Naive B cell (primary cell): ENCODE results near the gene KLRK1. TPM values are rescaled to one million over a fixed set of nuclear protein-coding genes. Genes with fewer than 3 reads are reported as not detected.
"Not testable (repeated sequence)": the region's sequence is repeated elsewhere in the genome, so short reads cannot be mapped to it uniquely, and the experiment has no call there.

Experiments
- ATAC-seq, 2 donors: fragments of 150-1000 bp; cut with Tn5 transposase; 2 replicates each; pipeline ENCODE4 v1.10.0; 2021; ENCODE audit warnings: low read depth in 2 of 2, mild to moderate bottlenecking in 2 of 2, moderate library complexity in 2 of 2
- DNase-seq: peaks from one replicate; pipeline ENCODE4 v3.0.0; 2022
- H3K27ac Mint-ChIP-seq, 6 donors: one replicate each; pipeline ENCODE4 v1.8.0; 2020 to 2022; ENCODE audit warnings: mild to moderate bottlenecking in 6 of 6, mixed read lengths in 6 of 6, moderate library complexity in 5 of 6, inconsistent platforms in 2 of 6
- H3K27me3 Mint-ChIP-seq, 3 donors: one replicate each; pipeline ENCODE4 v1.8.0; 2021 to 2022; ENCODE audit warnings: mixed read lengths in 3 of 3, mild to moderate bottlenecking in 1 of 3
- H3K36me3 Mint-ChIP-seq, 2 donors: one replicate each; pipeline ENCODE4 v1.8.0; 2020 to 2022; ENCODE audit warnings: mixed read lengths in 2 of 2, inconsistent platforms in 1 of 2, mild to moderate bottlenecking in 1 of 2
- H3K4me1 Mint-ChIP-seq, 3 donors: one replicate each; pipeline ENCODE4 v1.8.0; 2020 to 2022; ENCODE audit warnings: mixed read lengths in 3 of 3, inconsistent platforms in 1 of 3, mild to moderate bottlenecking in 1 of 3, moderate library complexity in 1 of 3
- H3K4me3 Mint-ChIP-seq, 8 donors: one replicate each; pipeline ENCODE4 v1.8.0; 2020 to 2022; ENCODE audit warnings: mild to moderate bottlenecking in 8 of 8, mixed read lengths in 8 of 8, moderate library complexity in 8 of 8, inconsistent platforms in 2 of 8
- H3K9me3 Mint-ChIP-seq, 7 donors: one replicate each; pipeline ENCODE4 v1.8.0; 2020 to 2022; ENCODE audit warnings: mixed read lengths in 7 of 7, mild to moderate bottlenecking in 5 of 7, inconsistent platforms in 2 of 7, moderate library complexity in 1 of 7
- polyA plus RNA-seq, 6 donors: library from polyadenylated mRNA; unstranded; fragments of 300-500 nt; fragmentation: Illumina TruSeq; gene quantifications; one replicate each; pipeline ENCODE4 v1.2.3, GENCODE V29; 2021; ENCODE audit warnings: low read depth in 6 of 6

Gene KLRK1
- polyA plus RNA-seq, 6 donors from 2014 or later = 3.3 to 56.7 (median 35.3) TPM

- H3K9me3 Mint-ChIP-seq = peaks cover 0 to 7% (median 4%) of the 10 kb centered on the region in 7 donors
- peaks cover 0 to 5% of the 10 kb centered on the region in 2 donors for H3K36me3 Mint-ChIP-seq
- no peaks in the 10 kb centered on the region for H3K27me3 Mint-ChIP-seq
- peaks cover 7 to 31% (median 20%) of the 10 kb centered on the region in 3 donors for H3K4me1 Mint-ChIP-seq
- ATAC-seq = peak; percentile 72 to 78
- peak overlapping the region in 5 of 6 donors; percentile 2 to 83 (median 21) for H3K27ac Mint-ChIP-seq
- DNase-seq = no peak
- peak overlapping the region in 6 of 8 donors; percentile 0 to 71 (median 48) for H3K4me3 Mint-ChIP-seq
Measured at GRCh38 chr12:10341892-10342509, 47.8 kb downstream of the KLRK1 start.

GRCh38 chr12:10340946-10341345 is 48.9 kb downstream of the KLRK1 start:
- Mint-ChIP-seq H3K4me3 (peak overlapping the region in 1 of 8 donors; percentile 11), H3K27ac (peak overlapping the region in 1 of 6 donors; percentile 62), H3K4me1 (peaks cover 7 to 31% (median 20%) of the 10 kb centered on the region in 3 donors)
- H3K27me3 Mint-ChIP-seq, H3K36me3 Mint-ChIP-seq, ATAC-seq, DNase-seq, H3K9me3 Mint-ChIP-seq: not testable (repeated sequence)

GRCh38 chr12:10339053-10339840 is 50.6 kb downstream of the KLRK1 start:
- H3K4me3 Mint-ChIP-seq = no peak overlapping the region

GRCh38 chr12:10338470-10338869 is 51.4 kb downstream of the KLRK1 start:
- Mint-ChIP-seq H3K27ac (peak overlapping the region in 2 of 6 donors; percentile 1 to 19), H3K4me1 (peaks cover 7 to 31% (median 19%) of the 10 kb centered on the region in 3 donors)
- not testable (repeated sequence) for H3K9me3 Mint-ChIP-seq, DNase-seq, H3K36me3 Mint-ChIP-seq, H3K27me3 Mint-ChIP-seq, ATAC-seq, H3K4me3 Mint-ChIP-seq

More at GRCh38 chr12:10339053-10339840, 50.6 kb downstream of the KLRK1 start:
- Mint-ChIP-seq H3K9me3 (peaks cover 0 to 7% (median 4%) of the 10 kb centered on the region in 7 donors), H3K27me3 (no peaks in the 10 kb centered on the region), H3K36me3 (peaks cover 0 to 5% of the 10 kb centered on the region in 2 donors), H3K27ac (peak overlapping the region in 1 of 6 donors; percentile 1), H3K4me1 (peaks cover 7 to 31% (median 20%) of the 10 kb centered on the region in 3 donors)
- DNase-seq (no peak), ATAC-seq (no peak)

DNA sequence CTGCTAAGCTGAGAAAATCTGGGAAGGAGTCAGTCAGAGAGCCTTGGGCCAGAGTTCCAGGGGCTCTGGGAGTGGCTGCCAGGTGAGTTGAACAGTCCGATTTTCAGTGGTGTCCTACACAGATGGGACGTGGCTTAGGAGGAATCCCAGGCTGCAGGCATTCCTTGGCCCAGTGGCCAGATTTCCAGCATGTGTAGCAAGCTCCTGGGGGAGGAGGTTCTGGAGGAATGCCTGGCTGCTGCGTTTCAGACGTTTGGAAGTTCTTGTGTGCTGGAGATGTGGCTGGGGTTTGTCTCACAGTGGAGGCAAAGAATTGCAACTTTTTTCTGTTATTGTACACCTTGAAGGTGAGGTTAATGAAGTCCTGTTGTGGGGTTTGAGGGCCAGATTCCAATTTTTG is 53.6 kb downstream of the KLRK1 start:
- Mint-ChIP-seq H3K27ac (peak overlapping the region in 1 of 6 donors; percentile 27), H3K4me1 (peaks cover 0 to 14% (median 7%) of the 10 kb centered on the region in 3 donors)
- H3K27me3 Mint-ChIP-seq, H3K9me3 Mint-ChIP-seq, H3K36me3 Mint-ChIP-seq, H3K4me3 Mint-ChIP-seq, DNase-seq, ATAC-seq: not testable (repeated sequence)

- peaks cover 0 to 5% of the 10 kb centered on the region in 2 donors for H3K36me3 Mint-ChIP-seq
- no peak overlapping the region for H3K4me3 Mint-ChIP-seq
- no peaks in the 10 kb centered on the region for H3K4me1 Mint-ChIP-seq
- peaks cover 0 to 5% (median 0%) of the 10 kb centered on the region in 7 donors for H3K9me3 Mint-ChIP-seq
- H3K27me3 Mint-ChIP-seq = peaks cover 0 to 5% (median 0%) of the 10 kb centered on the region in 3 donors
- peak; percentile 33 for DNase-seq
- ATAC-seq = peak; percentile 52 to 70
- no peak overlapping the region for H3K27ac Mint-ChIP-seq
Measured at GRCh38 chr12:10331642-10332239, 58.1 kb downstream of the KLRK1 start.

- H3K9me3 Mint-ChIP-seq, ATAC-seq, H3K4me3 Mint-ChIP-seq: not testable (repeated sequence)
Measured at GRCh38 chr12:10328691-10329090, 61.1 kb downstream of the KLRK1 start.

More at GRCh38 chr12:10328691-10329090, 61.1 kb downstream of the KLRK1 start:
- H3K4me1 Mint-ChIP-seq, DNase-seq, H3K27me3 Mint-ChIP-seq, H3K36me3 Mint-ChIP-seq, H3K27ac Mint-ChIP-seq: not testable (repeated sequence)

Other genes with a start within 250 kb of the KLRK1 start
- not detected for gene OLR1, start 217.9 kb downstream of the KLRK1 start, polyA plus RNA-seq
- not detected for gene TMEM52B, start 211.0 kb downstream of the KLRK1 start, polyA plus RNA-seq
- 1 to 10 TPM in 5 of 6 donors, not detected in 1; 1.3 to 2.8 (median 2.1) TPM for gene GABARAPL1, start 177.2 kb downstream of the KLRK1 start, polyA plus RNA-seq
- 1 to 10 TPM in 3 of 6 donors, under 1 TPM in 3; 0.60 to 2.4 (median 1.1) TPM for gene KLRD1, start 82.2 kb downstream of the KLRK1 start, polyA plus RNA-seq
- gene KLRC4, start 19.7 kb upstream of the KLRK1 start, polyA plus RNA-seq = not detected
- gene KLRC3, start 30.6 kb upstream of the KLRK1 start, polyA plus RNA-seq = not detected
- not detected for gene KLRC2, start 46.0 kb upstream of the KLRK1 start, polyA plus RNA-seq
- gene KLRC1, start 63.3 kb upstream of the KLRK1 start, polyA plus RNA-seq = under 1 TPM in 3 of 6 donors, not detected in 3; 0.23 to 0.26 (median 0.25) TPM
- gene EIF2S3B, start 115.8 kb upstream of the KLRK1 start, polyA plus RNA-seq = under 1 TPM; 0.26 to 0.79 (median 0.66) TPM
- 10 to 100 TPM; 37.3 to 46.3 (median 41.6) TPM for gene MAGOHB, start 223.6 kb upstream of the KLRK1 start, polyA plus RNA-seq